Activated CD8-positive, alpha-beta memory T cell treated with anti-CD3 and anti-CD28 coated beads, Interleukin-2, amount 50 U/mL, for 1 hour (primary cell): Measurements from ENCODE around the gene FMNL1.
"Not testable (repeated sequence)": the region's sequence is repeated elsewhere in the genome, so short reads cannot be mapped to it uniquely, and the experiment has no call there.

Source experiments
- DNase-seq: peaks from one replicate; pipeline ENCODE4 v3.0.0-alpha.2; 2020; ENCODE audit errors: extremely low read depth

Gene FMNL1

GRCh38 chr17:45234641-45235415 lies 13.1 kb downstream of the FMNL1 start:
- no peak for DNase-seq

GRCh38 chr17:45235416-45236281 lies 14.0 kb downstream of the FMNL1 start:
- DNase-seq: no peak

- no peak for DNase-seq
Observed at GRCh38 chr17:45236282-45236606, 14.6 kb downstream of the FMNL1 start.

DNA sequence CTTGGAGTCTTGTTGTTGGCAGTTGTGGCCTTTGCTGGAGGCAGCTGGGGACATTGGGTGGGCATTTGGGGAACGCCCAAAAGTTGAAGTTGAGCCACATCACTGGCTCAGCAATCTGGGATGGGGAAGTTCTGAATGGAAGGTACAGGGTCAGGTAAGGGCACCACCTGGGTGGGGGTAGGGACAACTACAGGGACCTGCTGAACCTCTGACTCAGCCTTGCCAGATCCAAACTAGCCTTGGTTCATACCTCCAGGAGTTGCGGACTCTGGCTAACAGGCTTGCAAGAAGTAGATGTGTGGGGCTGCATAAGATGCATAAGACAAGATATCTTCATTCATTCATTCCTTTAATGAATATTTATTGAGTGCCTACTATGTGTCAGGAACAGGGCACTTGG lies 16.0 kb downstream of the FMNL1 start:
- no peak for DNase-seq

- no peak for DNase-seq
Observed at GRCh38 chr17:45238155-45238774, 16.6 kb downstream of the FMNL1 start.

DNA sequence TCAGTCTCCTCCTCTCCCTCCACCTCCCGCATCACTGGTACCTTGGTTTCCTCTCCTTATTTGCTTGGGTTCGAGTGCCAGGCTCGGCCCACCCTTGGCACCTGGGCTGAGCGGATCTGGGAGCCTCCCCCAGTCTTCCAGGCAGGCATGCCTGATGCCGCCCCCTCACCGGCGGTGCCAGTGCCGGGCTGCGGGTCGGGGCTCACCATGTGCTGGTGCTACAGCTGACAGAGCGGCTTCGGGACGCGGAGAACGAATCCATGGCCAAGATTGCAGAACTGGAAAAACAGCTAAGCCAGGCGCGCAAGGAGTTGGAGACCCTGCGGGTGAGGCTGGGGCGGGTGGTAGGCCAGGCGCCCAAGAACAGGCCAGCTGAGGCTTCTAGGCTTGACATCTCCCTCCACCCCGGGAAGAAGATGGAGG lies 19.2 kb downstream of the FMNL1 start:
- no peak for DNase-seq

- no peak for DNase-seq
Observed at GRCh38 chr17:45241328-45242028, 19.8 kb downstream of the FMNL1 start.

GRCh38 chr17:45242029-45242414 lies 20.3 kb downstream of the FMNL1 start:
- DNase-seq: no peak

GRCh38 chr17:45243750-45244149 lies 22.1 kb downstream of the FMNL1 start:
- no peak for DNase-seq

GRCh38 chr17:45244725-45245656 lies 23.3 kb downstream of the FMNL1 start:
- no peak for DNase-seq

GRCh38 chr17:45246338-45246737 lies 24.7 kb downstream of the FMNL1 start:
- DNase-seq: no peak

DNA sequence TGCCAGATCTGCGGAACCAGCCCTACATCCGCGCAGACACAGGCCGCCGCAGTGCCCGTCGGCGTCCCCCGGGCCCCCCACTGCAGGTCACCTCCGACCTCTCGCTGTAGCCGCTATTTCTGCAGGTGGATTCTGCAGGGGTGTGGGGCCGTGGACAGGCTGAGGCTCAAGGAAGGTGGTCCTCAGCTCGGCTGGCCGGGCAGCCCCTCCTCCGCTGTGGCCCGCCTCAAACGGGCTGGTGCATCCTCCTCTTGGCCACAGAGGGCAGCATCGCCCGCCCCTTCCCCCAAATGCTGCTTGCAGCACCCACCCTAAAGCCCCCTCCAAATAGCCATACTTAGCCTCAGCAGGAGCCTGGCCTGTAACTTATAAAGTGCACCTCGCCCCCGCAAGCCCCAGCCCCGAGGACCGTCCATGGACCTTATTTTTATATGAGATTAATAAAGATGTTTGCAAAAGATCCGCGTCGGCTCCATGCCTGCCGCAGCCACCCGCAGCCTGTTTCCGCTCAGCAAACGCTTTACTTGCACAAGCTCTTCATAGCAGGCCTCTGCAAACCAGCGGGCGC lies 25.3 kb downstream of the FMNL1 start:
- no peak for DNase-seq

DNA sequence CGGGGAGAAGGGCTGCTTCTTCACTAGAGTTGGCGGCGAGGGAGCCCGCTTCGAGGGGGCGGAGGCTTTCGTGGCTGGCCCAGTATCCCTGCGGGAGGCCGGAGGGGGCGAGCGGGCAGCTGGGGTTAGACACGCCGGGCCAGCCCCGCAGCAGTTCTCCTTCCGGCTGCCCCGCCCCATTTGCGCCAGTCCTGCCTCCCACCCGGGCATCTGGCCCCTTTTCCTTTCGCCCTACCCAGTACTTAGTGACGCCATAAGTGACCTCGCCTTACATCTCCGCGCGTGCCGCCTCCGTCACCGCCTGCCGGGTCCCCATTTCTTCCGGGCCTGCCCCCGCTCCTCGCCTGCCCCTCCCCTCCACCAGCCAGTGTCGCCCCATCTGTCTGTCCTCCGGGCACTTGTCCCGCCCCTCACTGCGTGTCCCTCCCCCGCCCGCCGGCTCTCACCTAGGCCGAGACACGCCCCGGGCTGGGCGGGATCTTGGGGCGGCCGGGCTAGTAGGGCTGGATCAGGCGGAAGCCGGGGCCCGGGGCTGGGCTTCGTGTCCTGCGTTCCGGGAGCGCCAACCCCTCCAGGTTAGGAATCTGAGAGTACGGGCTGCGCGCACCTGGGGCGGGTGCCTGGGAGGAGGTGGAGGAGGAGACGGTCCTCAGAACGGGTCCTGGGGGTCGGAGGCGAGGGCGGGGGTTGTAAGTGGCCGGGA lies 25.9 kb downstream of the FMNL1 start:
- peak; percentile 92 for DNase-seq

DNA sequence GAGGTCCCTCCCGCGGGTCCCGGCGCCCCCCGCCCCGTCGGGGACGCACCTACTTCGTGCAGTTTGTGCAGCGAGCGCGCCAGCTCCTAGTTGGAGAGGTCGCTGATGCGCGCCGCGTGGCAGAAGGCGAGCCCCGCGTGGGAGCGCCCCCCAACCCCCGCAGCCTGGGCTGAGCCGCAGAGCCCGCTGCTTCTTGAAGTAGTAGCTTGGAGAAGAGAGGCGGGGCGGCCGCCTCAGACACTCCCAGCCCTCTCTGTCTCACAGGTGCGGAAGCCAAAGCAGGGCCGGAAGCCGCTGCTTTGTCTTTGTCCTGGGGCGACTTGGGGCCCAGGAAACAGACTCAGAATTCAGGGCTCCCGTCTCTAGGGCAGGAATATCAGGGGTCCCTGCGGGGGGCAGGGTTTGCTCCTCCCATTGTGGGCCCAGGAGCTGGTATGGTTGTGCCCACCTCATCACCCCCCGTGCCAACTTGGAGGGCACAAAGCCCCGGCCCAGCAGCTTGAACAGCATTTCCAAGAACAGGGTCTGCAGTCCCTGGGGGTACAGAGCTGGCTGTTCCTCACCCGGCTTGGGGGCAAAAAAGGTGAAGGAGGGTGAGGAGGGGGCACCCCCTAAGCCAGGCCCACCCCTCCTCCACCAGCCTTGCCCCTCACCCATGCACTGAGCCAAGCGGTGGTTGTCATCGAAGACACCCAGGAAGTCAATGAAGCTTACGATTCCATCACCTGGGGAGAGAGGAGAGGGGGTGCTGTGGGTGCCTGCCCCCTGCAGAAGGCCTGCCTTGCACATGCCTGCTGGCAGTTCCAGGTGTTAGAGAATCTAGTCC lies 26.7 kb downstream of the FMNL1 start:
- DNase-seq: no peak

DNA sequence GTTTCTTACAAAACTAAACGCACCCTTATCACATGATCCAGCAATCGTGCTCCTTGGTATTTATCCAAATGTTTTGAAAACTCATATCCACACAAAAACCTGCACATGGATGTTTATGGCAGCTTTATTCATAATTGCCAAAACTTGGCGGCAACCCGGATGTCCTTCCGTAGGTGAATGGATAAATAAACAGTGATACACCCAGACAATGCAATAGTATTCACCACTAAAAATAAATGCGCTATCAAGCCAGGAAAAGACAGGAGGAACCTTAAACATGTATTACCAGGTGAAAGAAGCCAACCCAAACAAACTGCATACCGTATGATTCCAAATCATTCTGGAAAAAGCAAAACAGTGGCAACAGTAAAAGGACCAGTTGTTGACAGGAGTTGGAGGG lies 30.2 kb downstream of the FMNL1 start:
- DNase-seq: no peak

- DNase-seq: not testable (repeated sequence)
Observed at GRCh38 chr17:45253237-45253636, 31.6 kb downstream of the FMNL1 start.

GRCh38 chr17:45253879-45254278 lies 32.2 kb downstream of the FMNL1 start:
- DNase-seq: no peak

GRCh38 chr17:45255358-45255757 lies 33.7 kb downstream of the FMNL1 start:
- no peak for DNase-seq
